Epithelial cell of proximal tubule (primary cell): ENCODE results near the gene ZNF407. TPM values are rescaled to one million over a fixed set of nuclear protein-coding genes. Genes with fewer than 3 reads are reported as not detected.

Experiments
- DNase-seq: peaks from one replicate; pipeline ENCODE4 v3.0.0-alpha.2; 2011; ENCODE audit warnings: low read depth
- H3K4me3 ChIP-seq: 2 replicates; pipeline ENCODE4 v1.5.1; 2011; ENCODE audit warnings: low read depth, mild to moderate bottlenecking, low read length
- total RNA-seq: library from RNA; depleted of rRNA; stranded (reverse); fragments of >200 nt; gene quantifications from 2 replicates; pipeline ENCODE4 v1.2.3, GENCODE V29; 2015
- TF ChIP-seq, protein P1 (sequence below): conservative IDR thresholded peaks from 2 replicates; pipeline ENCODE4 v1.5.1; 2012; ENCODE audit warnings: low read depth, mild to moderate bottlenecking, low read length

Gene ZNF407
- total RNA-seq, 1 donor from 2014 or later: 3.0 TPM

DNA sequence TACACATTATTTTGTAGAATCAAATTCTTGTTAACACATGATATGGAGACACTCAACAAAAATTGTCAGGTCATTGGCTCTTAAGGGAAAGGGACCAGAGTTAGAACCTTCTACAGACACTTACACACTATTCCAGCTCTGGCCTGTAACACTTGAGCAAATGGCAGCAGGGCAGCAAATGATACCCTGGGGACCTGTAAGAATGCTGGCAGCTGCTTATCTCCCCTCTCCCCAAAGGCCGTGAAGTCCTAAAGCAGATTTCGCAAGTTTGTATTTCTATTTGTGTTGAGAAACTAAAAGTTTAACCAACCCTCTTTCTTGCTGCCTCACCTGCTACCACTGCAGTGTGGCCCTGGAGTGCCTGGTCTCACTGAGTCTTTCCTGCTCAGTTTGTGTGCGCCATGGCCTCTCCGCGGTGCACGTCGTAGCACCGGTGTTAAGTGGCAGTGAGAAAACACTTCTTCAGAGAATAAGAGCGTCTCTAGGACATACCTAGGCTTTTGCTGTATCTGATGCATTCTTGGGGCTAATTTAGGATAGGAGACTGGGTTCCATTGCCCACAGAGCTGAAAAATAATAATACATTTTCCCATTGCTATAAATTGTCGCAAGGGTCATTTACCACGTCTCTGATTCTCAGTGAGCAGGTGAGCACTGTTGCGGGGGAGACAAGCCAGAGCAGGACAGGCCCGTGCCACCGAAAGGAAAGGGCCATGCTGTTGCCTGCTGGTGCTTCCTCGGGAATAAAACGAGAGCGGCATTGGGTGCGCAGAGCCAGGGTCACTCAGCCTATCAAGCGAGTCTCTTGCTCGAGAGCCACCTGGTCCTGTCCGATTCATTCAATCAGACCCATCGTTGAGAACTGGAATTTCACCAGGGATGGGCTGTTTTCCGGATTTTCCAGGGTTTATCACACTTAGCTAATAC, 406.4 kb downstream of the ZNF407 start:
- DNase-seq: no peak
- H3K4me3 ChIP-seq: no peak overlapping the region
- TF ChIP-seq, protein P1, sequence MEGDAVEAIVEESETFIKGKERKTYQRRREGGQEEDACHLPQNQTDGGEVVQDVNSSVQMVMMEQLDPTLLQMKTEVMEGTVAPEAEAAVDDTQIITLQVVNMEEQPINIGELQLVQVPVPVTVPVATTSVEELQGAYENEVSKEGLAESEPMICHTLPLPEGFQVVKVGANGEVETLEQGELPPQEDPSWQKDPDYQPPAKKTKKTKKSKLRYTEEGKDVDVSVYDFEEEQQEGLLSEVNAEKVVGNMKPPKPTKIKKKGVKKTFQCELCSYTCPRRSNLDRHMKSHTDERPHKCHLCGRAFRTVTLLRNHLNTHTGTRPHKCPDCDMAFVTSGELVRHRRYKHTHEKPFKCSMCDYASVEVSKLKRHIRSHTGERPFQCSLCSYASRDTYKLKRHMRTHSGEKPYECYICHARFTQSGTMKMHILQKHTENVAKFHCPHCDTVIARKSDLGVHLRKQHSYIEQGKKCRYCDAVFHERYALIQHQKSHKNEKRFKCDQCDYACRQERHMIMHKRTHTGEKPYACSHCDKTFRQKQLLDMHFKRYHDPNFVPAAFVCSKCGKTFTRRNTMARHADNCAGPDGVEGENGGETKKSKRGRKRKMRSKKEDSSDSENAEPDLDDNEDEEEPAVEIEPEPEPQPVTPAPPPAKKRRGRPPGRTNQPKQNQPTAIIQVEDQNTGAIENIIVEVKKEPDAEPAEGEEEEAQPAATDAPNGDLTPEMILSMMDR: no peak

DNA sequence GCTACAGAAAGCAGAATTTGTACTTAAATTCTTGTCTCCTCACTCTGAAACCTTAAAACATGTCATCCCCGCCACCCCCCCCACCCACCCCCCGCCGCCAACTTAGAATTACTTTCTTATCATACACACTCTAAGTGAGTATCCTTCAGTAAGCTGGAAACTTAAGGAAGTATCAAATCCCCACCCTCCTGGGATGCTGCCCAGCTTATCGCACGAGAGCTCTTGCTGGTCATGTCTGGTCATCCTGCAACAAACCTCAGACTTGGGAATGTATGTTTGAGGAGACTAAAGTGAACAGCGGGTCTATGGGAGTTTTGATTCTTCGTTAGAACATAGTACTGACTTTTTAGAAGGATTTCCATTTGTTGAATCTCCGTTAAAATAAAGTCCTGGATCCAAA, 408.0 kb downstream of the ZNF407 start:
- no peak for DNase-seq
- no peak overlapping the region for H3K4me3 ChIP-seq
- TF ChIP-seq, protein P1: no peak

DNA sequence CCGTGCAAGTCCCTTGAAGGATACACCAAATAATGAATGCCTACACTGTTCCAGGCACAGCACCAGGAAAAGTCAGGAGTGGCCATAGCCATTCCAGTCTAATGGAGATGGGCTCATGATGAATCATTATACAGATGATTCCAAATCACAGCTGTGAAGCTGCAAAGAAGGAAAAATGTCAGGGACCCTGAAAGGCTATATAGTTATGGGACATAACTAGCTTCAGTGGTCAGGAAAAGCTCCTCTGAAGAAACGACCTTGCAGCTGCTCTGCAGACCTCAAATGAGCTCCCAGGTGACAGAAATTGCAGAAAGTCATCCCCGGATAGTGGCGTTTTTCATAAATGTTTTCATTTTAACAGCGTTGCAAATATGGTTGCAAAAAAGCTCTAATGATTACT, 410.5 kb downstream of the ZNF407 start:
- TF ChIP-seq, protein P1: no peak
- no peak overlapping the region for H3K4me3 ChIP-seq
- DNase-seq: no peak

DNA sequence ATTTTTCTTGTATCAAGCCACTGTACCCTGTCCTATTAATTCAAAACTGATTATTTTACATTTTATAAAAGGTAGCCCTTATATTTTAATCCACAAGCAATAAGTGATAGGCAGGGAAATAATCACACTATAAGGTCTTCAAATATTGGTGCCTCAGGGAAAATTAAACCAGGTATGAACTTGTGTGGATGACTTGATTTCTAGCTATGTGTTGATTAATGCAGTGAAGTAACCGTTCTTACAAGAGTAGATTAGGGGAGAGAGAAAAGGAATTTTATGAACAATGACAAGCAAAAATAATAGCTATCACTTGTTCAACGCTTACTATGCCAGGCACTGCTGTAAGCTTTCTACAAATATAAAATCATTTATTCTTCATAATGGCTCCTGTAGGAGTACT, 411.6 kb downstream of the ZNF407 start:
- no peak for DNase-seq
- TF ChIP-seq, protein P1: no peak
- no peak overlapping the region for H3K4me3 ChIP-seq

DNA sequence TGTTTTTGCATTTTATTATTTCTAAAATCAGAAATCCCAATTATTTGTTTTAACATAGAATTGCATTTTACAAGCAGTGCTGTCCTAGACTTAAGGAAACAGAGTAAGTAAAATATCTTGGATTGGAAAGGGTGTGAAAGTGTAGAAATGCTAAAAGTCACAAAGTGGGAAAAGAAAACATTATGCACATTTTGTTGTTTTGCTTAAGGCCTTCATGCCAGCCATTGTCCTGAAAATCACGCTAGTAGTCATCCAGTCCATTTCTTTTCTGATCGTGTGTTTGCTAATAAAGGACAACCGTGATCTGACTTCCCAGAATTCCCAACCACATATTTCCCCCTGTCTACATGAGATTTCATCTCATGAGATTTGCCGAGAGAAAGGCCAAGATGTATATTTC, 412.2 kb downstream of the ZNF407 start:
- no peak for DNase-seq
- TF ChIP-seq, protein P1: no peak

DNA sequence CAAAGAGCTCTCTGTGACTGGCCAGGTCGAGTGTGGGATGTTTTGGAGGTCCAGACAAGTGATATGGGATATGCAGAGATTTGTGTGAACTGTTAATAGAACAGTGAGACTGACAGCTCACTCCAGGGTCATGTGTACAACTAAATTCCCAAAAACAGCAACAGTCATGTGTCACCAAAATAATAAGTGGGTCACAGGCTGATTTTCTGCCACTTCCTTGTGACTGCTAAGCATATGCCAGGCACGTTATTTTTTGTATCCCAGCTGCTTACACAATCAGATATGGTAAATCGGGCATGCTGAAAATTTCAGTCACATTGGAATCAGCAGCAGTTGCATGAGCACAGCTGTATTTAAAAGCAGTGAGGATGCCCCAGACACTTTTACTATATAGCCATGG, 412.6 kb downstream of the ZNF407 start:
- TF ChIP-seq, protein P1: no peak
- H3K4me3 ChIP-seq: no peak overlapping the region
- DNase-seq: no peak

More for the DNA sequence above, 412.2 kb downstream of the ZNF407 start:
- H3K4me3 ChIP-seq: no peak overlapping the region

DNA sequence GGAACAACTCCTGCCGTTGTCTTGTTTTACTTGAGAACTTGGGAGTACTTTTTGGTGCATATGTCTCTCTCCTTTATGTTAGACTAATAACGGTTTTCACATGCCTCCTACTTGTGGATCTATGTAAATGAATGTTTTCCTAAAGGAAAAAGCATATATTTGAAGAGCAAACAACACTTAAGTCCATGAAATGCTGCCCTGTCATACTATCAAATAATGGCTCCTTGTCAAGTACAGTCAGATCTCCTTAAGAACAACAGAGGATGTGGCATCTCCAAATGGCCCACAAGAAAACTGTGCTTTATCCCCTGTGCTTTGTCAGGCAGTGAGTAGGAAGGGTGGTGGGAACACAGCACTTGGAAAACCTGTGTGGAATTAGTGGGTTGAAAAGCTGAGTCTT, 413.0 kb downstream of the ZNF407 start:
- TF ChIP-seq, protein P1: no peak

More for the DNA sequence above, 413.0 kb downstream of the ZNF407 start:
- DNase-seq: no peak
- no peak overlapping the region for H3K4me3 ChIP-seq
